ENCODE measurements around the gene GRID1.

GRCh38 chr10:85650791-85651496, 715.7 kb downstream of the GRID1 start:
- TF ChIP-seq CTCF (IDR thresholded peaks at IDR 0.05): no peak
- no peak for TF ChIP-seq POLR2A (IDR thresholded peaks at IDR 0.05)

Data from thyroid gland (tissue), 4 donors.